Erythroblast (primary cell): Measurements from ENCODE around the gene MEF2C.

Experiments used
- GATA1 ChIP-seq: IDR thresholded peaks from 2 replicates; pipeline ENCODE4 v1.6.1; 2011; ENCODE audit warnings: low read depth, mild to moderate bottlenecking, control low read depth, low read length, moderate library complexity
- POLR2A ChIP-seq: IDR thresholded peaks from 2 replicates; pipeline ENCODE4 v1.6.1; 2011; ENCODE audit warnings: mild to moderate bottlenecking, low read length

DNA sequence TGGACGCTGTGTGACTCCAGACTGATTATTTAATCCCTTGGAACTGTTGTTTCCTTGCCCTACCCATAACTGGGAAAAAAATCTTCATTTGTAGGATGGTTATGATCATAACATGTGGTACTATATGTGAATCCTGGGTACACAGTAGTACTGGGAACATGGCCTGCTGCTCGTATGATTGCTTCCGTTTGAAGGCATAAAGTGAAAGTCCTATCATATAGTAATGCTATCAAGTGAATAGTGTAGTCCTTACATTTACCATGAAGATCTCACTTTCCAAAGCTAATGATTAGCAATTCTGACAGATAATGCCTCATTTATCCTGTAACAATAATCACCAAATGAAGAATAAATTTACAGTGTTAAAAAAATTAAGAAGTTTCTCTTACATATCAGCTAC, 53.2 kb downstream of the MEF2C start:
- TF ChIP-seq POLR2A (no peak), GATA1 (no peak)
